ENCODE measurements around the gene LOC101059915.

Gene LOC101059915

GRCh38 chrX:71622032-71622575 lies 45.2 kb upstream of the LOC101059915 start:
- Histone ChIP-seq H3K9me3 (ENCODE audit: low read length) (no peaks in the 10 kb centered on the region), H3K36me3 (replicated peaks in 1 of 2; ENCODE audit: control insufficient read depth in 1 of 2, insufficient read depth in 2 of 2, low read length in 2 of 2) (no peaks in the 10 kb centered on the region), H3K9ac (ENCODE audit: insufficient read depth, low read depth, low read length) (no peak overlapping the region), H3K27me3 (ENCODE audit: control insufficient read depth in 1 of 2, insufficient read depth in 2 of 2, low read length in 2 of 2) (no peaks in the 10 kb centered on the region), H2AFZ (ENCODE audit: low read length) (no peak overlapping the region), H3K4me3 (replicated peaks in 1 of 3; ENCODE audit: insufficient read depth in 1 of 3, low read depth in 2 of 3, low read length in 3 of 3) (0 out of 6 replicates have a peak overlapping the region, but pooled peaks of 1 of the 3 experiments have one; percentile 46), H3K79me2 (ENCODE audit: insufficient read depth, low read length) (no peaks in the 10 kb centered on the region), H4K20me1 (ENCODE audit: insufficient read depth, low read length) (no peaks in the 10 kb centered on the region), H3K4me1 (ENCODE audit: insufficient read depth, low read length) (peaks cover 55% of the 10 kb centered on the region), H3K4me2 (ENCODE audit: low read depth, low read length) (peak overlapping the region; percentile 65), H3K27ac (ENCODE audit: extremely low read length, insufficient read depth, low read length) (no peak overlapping the region)
- POLR2A ChIA-PET, result interaction anchor here (1.0 kb wide), 1 partner anchor 256 kb away, joined by 3 read pairs; the partner anchor contains the start of gene TAF1
- FAIRE-seq (no peak), ATAC-seq (no peak), DNase-seq (ENCODE audit: low spot score) (no peak)
- no TSS peak for BruUV-seq (replicated peaks)
- CTCF ChIA-PET (ENCODE audit: low intra/inter-chr PET ratio, low total read pairs), result no interaction called here
- WGBS (ENCODE audit: low lambda C conversion rate), result 88% methylated on average over 6 of the region's 9 CpGs
- intact Hi-C loops (cut with micrococcal nuclease; ENCODE audit: unreplicated experiment) (no loop called here), in situ Hi-C loops (cut with HindIII; ENCODE audit: extremely low pct_ligation_motif_present, low pct_unique_long_range_greater_than_20kb) (no loop called here)
- TF ChIP-seq AGO1 (IDR thresholded peaks at IDR 0.05; ENCODE audit: low read depth, low read length, poor library complexity, severe bottlenecking), result no peak
- TF ChIP-seq ZNF629 (CRISPR knock-in tag; conservative IDR thresholded peaks at IDR 0.05), result peak; percentile 66

GRCh38 chrX:71622576-71623450 lies 44.5 kb upstream of the LOC101059915 start:
- H3K4me1 ChIP-seq (ENCODE audit: insufficient read depth, low read length), result peaks cover 58% of the 10 kb centered on the region
- no peaks in the 10 kb centered on the region for H3K79me2 ChIP-seq (ENCODE audit: insufficient read depth, low read length)
- no peak overlapping the region for H2AFZ ChIP-seq (ENCODE audit: low read length)
- no peaks in the 10 kb centered on the region for H4K20me1 ChIP-seq (ENCODE audit: insufficient read depth, low read length)
- DNase-seq (ENCODE audit: low spot score), result peak; percentile 58
- H3K4me3 ChIP-seq (replicated peaks in 1 of 3; ENCODE audit: insufficient read depth in 1 of 3, low read depth in 2 of 3, low read length in 3 of 3), result peak overlapping the region; percentile 21 to 46 (median 27); a peak in 4 of 6 replicates
- peak; percentile 94 for ATAC-seq
- no peaks in the 10 kb centered on the region for H3K27me3 ChIP-seq (ENCODE audit: control insufficient read depth in 1 of 2, insufficient read depth in 2 of 2, low read length in 2 of 2)
- peak overlapping the region; percentile 26 for H3K27ac ChIP-seq (ENCODE audit: extremely low read length, insufficient read depth, low read length)
- peak overlapping the region; percentile 64 for H3K9ac ChIP-seq (ENCODE audit: insufficient read depth, low read depth, low read length)
- peak overlapping the region; percentile 65 for H3K4me2 ChIP-seq (ENCODE audit: low read depth, low read length)
- H3K9me3 ChIP-seq (ENCODE audit: low read length), result no peaks in the 10 kb centered on the region
- intact Hi-C loops (cut with micrococcal nuclease; ENCODE audit: unreplicated experiment), result no loop called here
- peak; percentile 64 for FAIRE-seq
- WGBS (ENCODE audit: low lambda C conversion rate), result 29% methylated on average over 1 of the region's 13 CpGs
- in situ Hi-C loops (cut with HindIII; ENCODE audit: extremely low pct_ligation_motif_present, low pct_unique_long_range_greater_than_20kb), result no loop called here
- BruUV-seq (replicated peaks), result no TSS peak
- ChIA-PET POLR2A (interaction anchor here (0.8 to 1.0 kb wide), 3 partner anchors 10 to 504 kb away, joined by 3 read pairs; partner anchors contain the start of genes MED12 and TAF1), CTCF (ENCODE audit: low intra/inter-chr PET ratio, low total read pairs) (no interaction called here)
- H3K36me3 ChIP-seq (replicated peaks in 1 of 2; ENCODE audit: control insufficient read depth in 1 of 2, insufficient read depth in 2 of 2, low read length in 2 of 2), result no peaks in the 10 kb centered on the region
- TF ChIP-seq STAG1 (CRISPR knock-in tag; IDR thresholded peaks at IDR 0.05), result 0 out of 2 replicates have a peak, but pooled peaks have one; percentile 7
- TF ChIP-seq GFI1 (CRISPR knock-in tag; IDR thresholded peaks at IDR 0.05; ENCODE audit: borderline replicate concordance), result 0 out of 2 replicates have a peak, but pooled peaks have one; percentile 30
- TF ChIP-seq ZNF292 (CRISPR knock-in tag; IDR thresholded peaks at IDR 0.05; ENCODE audit: borderline replicate concordance, low read depth), result peak; percentile 22; the same call in 1 of the 2 replicates
- TF ChIP-seq ZNF503 (CRISPR knock-in tag; IDR thresholded peaks at IDR 0.05), result no peak
- TF ChIP-seq ZFP91 (CRISPR knock-in tag; IDR thresholded peaks at IDR 0.05; ENCODE audit: borderline replicate concordance), result peak; percentile 50; the same call in 1 of the 2 replicates
- TF ChIP-seq PHF8 (CRISPR knock-in tag; IDR thresholded peaks at IDR 0.05), result peak; percentile 14; the same call in 1 of the 2 replicates
